Measurements from ENCODE around the gene ZNF236. TPM values are rescaled to one million over a fixed set of nuclear protein-coding genes. Genes with fewer than 3 reads are reported as not detected.

ZNF236 gene
- total and polyA plus RNA-seq, 2 of the 13 experiments (the other 11 are each of a cell fraction or from before 2014, with no cell fraction given) = 3.0 to 7.2 TPM

DNA sequence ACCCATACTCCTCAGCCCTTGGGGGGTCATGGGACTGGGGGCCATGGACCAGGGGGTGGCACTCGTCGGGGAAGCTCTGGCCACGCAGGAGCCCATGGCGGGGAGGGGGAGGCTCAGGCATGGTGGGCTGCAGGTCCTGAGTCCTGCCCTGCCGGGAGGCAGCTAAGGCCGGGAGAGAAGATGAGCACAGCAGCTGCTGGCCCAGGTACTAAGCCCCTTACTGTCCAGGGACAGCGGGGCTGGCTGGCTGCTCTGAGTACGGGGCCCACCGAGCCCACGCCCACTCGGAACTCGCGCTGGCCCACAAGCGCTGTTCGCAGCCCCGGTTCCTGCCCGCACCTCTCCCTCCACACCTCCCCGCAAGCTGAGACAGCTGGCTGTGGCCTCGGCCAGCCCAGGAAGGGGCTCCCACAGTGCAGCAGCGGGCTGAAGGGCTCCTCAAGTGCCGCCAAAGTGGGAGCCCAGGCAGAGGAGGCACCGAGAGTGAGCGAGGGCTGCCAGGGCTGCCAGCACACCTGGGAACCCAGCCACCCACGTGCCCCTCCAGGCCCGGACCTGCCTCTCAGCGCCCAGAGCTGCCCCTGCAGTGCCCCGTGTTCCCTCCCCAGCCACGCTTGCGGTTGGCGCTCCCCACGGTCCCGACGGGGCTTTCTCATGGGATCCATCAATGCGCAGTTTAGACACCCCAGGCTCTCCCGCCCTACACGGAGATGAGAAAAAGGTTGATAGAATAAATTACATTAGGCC is 33.6 kb upstream of the ZNF236 start:
- Histone ChIP-seq H3K9me3 (ENCODE audit: low read length) (peaks cover 15% of the 10 kb centered on the region), H3K4me1 (ENCODE audit: insufficient read depth, low read length) (no peaks in the 10 kb centered on the region), H3K4me2 (ENCODE audit: low read depth, low read length) (no peak overlapping the region), H3K4me3 (replicated peaks in 1 of 3; ENCODE audit: insufficient read depth in 1 of 3, low read depth in 2 of 3, low read length in 3 of 3) (no peak overlapping the region), H3K27ac (ENCODE audit: extremely low read length, insufficient read depth, low read length) (no peak overlapping the region), H3K36me3 (replicated peaks in 1 of 2; ENCODE audit: control insufficient read depth in 1 of 2, insufficient read depth in 2 of 2, low read length in 2 of 2) (no peaks in the 10 kb centered on the region), H3K27me3 (ENCODE audit: control insufficient read depth in 1 of 2, insufficient read depth in 2 of 2, low read length in 2 of 2) (peaks cover 0 to 5% of the 10 kb centered on the region in 2 experiments; a peak in 2 of 5 replicates), H3K9ac (ENCODE audit: insufficient read depth, low read depth, low read length) (no peak overlapping the region), H2AFZ (ENCODE audit: low read length) (no peak overlapping the region), H4K20me1 (ENCODE audit: insufficient read depth, low read length) (no peaks in the 10 kb centered on the region), H3K79me2 (ENCODE audit: insufficient read depth, low read length) (no peaks in the 10 kb centered on the region)
- ChIA-PET POLR2A (no interaction called here), CTCF (ENCODE audit: low intra/inter-chr PET ratio, low total read pairs) (no interaction called here)
- DNase-seq (ENCODE audit: low spot score) (no peak), FAIRE-seq (no peak), ATAC-seq (no peak; the same call in 2 of the 3 replicates)
- TF ChIP-seq ZNF777 (CRISPR knock-in tag; IDR thresholded peaks at IDR 0.05) (no peak), HIVEP1 (CRISPR knock-in tag; IDR thresholded peaks at IDR 0.05) (no peak), ZNF20 (CRISPR knock-in tag; IDR thresholded peaks at IDR 0.05) (no peak), SNAI1 (CRISPR knock-in tag; IDR thresholded peaks at IDR 0.05; ENCODE audit: borderline replicate concordance) (no peak), FOXC1 (CRISPR knock-in tag; IDR thresholded peaks at IDR 0.05; ENCODE audit: borderline replicate concordance) (no peak), UBTF (CRISPR knock-in tag; IDR thresholded peaks at IDR 0.05) (no peak), ZNF598 (CRISPR knock-in tag; IDR thresholded peaks at IDR 0.05; ENCODE audit: borderline replicate concordance) (no peak), SAFB2 (CRISPR knock-in tag; IDR thresholded peaks at IDR 0.05; ENCODE audit: borderline replicate concordance, low read depth) (no peak), CREB3 (CRISPR knock-in tag; IDR thresholded peaks at IDR 0.05) (no peak), ZSCAN22 (CRISPR knock-in tag; IDR thresholded peaks at IDR 0.05) (no peak), NKX3-1 (CRISPR knock-in tag; IDR thresholded peaks at IDR 0.05) (no peak), ZNF431 (CRISPR knock-in tag; IDR thresholded peaks at IDR 0.05; ENCODE audit: borderline replicate concordance, low read depth) (no peak)
- TF ChIP-seq, protein P1, sequence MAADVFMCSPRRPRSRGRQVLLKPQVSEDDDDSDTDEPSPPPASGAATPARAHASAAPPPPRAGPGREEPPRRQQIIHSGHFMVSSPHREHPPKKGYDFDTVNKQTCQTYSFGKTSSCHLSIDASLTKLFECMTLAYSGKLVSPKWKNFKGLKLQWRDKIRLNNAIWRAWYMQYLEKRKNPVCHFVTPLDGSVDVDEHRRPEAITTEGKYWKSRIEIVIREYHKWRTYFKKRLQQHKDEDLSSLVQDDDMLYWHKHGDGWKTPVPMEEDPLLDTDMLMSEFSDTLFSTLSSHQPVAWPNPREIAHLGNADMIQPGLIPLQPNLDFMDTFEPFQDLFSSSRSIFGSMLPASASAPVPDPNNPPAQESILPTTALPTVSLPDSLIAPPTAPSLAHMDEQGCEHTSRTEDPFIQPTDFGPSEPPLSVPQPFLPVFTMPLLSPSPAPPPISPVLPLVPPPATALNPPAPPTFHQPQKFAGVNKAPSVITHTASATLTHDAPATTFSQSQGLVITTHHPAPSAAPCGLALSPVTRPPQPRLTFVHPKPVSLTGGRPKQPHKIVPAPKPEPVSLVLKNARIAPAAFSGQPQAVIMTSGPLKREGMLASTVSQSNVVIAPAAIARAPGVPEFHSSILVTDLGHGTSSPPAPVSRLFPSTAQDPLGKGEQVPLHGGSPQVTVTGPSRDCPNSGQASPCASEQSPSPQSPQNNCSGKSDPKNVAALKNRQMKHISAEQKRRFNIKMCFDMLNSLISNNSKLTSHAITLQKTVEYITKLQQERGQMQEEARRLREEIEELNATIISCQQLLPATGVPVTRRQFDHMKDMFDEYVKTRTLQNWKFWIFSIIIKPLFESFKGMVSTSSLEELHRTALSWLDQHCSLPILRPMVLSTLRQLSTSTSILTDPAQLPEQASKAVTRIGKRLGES (CRISPR knock-in tag; IDR thresholded peaks at IDR 0.05; ENCODE audit: borderline replicate concordance) = no peak
- TF ChIP-seq, protein P2, sequence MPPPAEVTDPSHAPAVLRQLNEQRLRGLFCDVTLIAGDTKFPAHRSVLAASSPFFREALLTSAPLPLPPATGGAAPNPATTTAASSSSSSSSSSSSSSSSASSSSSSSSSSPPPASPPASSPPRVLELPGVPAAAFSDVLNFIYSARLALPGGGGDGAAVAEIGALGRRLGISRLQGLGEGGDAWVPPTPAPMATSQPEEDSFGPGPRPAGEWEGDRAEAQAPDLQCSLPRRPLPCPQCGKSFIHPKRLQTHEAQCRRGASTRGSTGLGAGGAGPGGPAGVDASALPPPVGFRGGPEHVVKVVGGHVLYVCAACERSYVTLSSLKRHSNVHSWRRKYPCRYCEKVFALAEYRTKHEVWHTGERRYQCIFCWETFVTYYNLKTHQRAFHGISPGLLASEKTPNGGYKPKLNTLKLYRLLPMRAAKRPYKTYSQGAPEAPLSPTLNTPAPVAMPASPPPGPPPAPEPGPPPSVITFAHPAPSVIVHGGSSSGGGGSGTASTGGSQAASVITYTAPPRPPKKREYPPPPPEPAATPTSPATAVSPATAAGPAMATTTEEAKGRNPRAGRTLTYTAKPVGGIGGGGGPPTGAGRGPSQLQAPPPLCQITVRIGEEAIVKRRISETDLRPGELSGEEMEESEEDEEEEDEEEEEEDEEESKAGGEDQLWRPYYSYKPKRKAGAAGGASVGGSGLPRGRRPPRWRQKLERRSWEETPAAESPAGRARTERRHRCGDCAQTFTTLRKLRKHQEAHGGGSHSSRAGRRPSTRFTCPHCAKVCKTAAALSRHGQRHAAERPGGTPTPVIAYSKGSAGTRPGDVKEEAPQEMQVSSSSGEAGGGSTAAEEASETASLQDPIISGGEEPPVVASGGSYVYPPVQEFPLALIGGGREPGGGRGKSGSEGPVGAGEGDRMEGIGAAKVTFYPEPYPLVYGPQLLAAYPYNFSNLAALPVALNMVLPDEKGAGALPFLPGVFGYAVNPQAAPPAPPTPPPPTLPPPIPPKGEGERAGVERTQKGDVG (CRISPR knock-in tag; IDR thresholded peaks at IDR 0.05; ENCODE audit: borderline replicate concordance) = no peak
- intact Hi-C loops (cut with micrococcal nuclease; ENCODE audit: unreplicated experiment) (no loop called here), in situ Hi-C loops (cut with HindIII; ENCODE audit: extremely low pct_ligation_motif_present, low pct_unique_long_range_greater_than_20kb) (no loop called here)
- WGBS (ENCODE audit: low lambda C conversion rate) = 62% methylated on average over 15 of the region's 36 CpGs
- BruUV-seq (replicated peaks) = no TSS peak
